Loucy (cell line): ENCODE data around the gene IRF9.

Experiments used
- CTCF ChIP-seq: fragments of 200-600 bp; sonication (generic); conservative IDR thresholded peaks from 2 replicates; pipeline ENCODE4 v1.5.1; 2014; ENCODE audit warnings: mild to moderate bottlenecking, antibody characterized with exemption, low read length
- EZH2phosphoT487 ChIP-seq: fragments of 200-600 bp; IDR thresholded peaks from 2 replicates; pipeline ENCODE4 v1.6.1; 2018; ENCODE audit warnings: antibody characterized with exemption, mild to moderate bottlenecking, moderate library complexity, borderline replicate concordance

- TF ChIP-seq CTCF, result no peak
- no peak for TF ChIP-seq EZH2phosphoT487
Observed at GRCh38 chr14:24194873-24195185, 33.8 kb downstream of the IRF9 start.
